Iris pigment epithelial cell (primary cell): ENCODE results near the gene HINFP.
"Not testable (repeated sequence)": the region's sequence is repeated elsewhere in the genome, so short reads cannot be mapped to it uniquely, and the experiment has no call there.

ENCODE experiments used
- DNase-seq: peaks from one replicate; pipeline ENCODE4 v3.0.0-alpha.2; 2011; ENCODE audit warnings: low read depth

Gene HINFP

GRCh38 chr11:119100246-119100970, 21.0 kb upstream of the HINFP start:
- peak; percentile 34 for DNase-seq

GRCh38 chr11:119100994-119101758, 20.2 kb upstream of the HINFP start:
- DNase-seq, result no peak

DNA sequence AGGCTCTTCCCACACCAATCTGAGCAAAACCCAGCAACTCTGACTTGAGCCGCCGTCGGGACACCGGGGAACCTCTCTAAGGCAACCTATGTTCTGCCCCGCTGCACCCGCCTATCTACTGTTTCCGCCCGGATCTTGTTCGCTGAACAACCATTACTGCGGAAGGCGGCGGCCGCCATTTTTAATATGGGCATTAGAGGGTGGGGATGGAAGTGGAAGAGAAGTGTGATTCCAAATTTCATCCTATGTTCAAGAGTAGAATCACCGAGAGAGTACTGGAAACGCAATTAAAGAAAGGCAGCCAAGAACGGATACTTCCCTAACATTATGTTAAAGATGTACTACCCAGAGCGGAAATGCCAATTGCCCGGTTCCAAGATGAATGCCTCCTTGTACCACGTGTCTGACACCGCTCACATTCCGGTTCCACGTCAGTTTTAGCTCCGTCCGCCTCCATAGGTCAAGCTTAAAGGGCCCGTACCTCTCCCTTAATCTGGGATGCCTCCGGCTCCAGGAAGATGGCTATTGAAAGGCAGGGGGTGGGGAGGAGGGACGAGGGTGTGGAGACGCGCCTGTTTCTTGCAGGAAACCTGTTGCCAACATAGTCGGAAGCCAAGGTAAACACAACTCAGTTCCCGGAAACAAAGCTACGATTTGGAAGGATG, 19.5 kb upstream of the HINFP start, which contains the start of gene DPAGT1:
DPAGT1 (minus strand) TSS at position 95 of the 665 bp plus-strand sequence. CDS start 198 bp downstream, outside the sequence.
- peak; percentile 98 for DNase-seq

DNA sequence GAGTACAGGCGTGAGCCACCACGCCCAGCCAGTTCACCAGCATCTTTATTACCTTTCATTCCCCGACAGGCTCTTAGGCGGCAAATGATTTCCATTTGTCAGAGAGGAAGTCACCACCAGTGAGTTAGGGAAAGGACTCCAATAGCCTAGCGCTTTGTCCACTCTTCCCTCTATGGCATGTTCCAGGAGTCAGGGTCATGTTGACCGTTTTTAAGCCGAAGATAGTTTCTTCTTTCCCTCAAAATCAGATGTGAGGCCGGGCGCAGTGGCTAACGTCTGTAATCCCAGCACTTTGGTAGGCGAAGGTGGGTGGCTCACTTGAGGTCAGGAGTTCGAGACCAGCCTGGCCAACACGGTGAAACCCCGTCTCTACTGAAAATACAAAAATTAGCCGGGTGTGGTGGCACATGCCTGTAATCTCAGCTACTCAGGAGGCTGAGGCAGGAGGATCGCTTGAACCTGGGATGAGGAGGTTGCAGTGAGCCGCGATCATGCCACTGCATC, 18.2 kb upstream of the HINFP start:
- DNase-seq, result not testable (repeated sequence)

- DNase-seq, result no peak
Measured at GRCh38 chr11:119103793-119104192, 17.6 kb upstream of the HINFP start.

GRCh38 chr11:119106564-119107537, 14.5 kb upstream of the HINFP start, which contains the start of gene C2CD2L:
TSS of gene C2CD2L (plus strand) at chr11:119107344. CDS start at chr11:119107742, 398 bp downstream.
- peak; percentile 95 for DNase-seq

- DNase-seq, result no peak
Measured at GRCh38 chr11:119107538-119108145, 13.7 kb upstream of the HINFP start.

DNA sequence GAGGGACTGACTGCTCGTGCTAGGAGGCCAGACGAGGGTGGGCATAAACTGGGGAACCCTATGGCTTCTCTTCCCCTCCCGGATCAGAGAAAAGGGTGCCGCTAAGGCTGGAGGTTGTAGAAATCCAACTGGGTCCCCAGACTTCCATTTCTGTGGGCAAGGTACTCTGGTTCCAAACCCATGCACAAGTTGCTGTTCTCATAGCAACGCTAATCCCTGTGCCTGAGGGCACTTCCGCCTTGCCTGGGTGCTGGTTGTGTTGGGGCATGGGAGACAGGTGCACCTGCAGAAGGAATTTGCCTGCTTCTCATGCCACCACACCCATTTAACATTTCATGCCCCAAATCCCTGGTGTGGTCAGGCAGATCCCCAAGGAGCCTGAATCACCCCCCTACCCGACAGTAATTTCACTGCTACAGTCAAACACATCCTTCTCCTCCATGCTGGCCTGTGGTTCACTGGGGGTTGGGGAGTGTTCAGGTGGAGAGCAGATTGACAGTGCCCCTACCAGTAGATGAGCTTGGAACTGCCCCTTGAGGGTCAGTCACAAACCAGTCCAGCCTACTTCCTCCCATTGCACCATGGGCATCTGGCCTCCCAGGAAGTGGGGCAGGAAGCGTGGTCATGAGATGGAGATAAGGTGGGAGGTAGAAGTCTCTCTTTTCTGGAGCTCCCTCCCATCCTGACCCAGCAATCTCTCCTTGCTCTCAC, 13.1 kb upstream of the HINFP start:
- DNase-seq, result peak; percentile 35

- DNase-seq, result no peak
Measured at GRCh38 chr11:119108857-119109221, 12.5 kb upstream of the HINFP start.

DNA sequence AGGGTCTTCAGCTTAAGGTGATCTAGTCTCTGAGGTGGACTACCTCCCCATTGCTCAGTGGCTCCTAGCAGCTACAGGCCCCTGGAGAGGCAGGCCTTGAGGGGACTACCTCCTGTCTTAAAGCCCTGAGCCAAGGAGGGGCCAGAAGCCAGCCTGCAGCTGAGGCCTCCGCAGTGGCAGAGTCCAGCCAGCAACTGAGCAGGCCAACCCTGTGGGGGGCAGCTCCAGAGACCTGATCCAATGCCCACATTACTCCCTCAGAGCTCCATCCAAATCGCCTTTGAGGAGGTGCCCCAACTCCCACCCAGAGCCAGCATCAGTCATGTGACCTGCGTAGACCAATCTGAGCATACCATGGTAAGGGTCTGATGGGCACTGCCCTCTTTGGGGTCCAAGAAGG, 11.5 kb upstream of the HINFP start:
- no peak for DNase-seq

DNA sequence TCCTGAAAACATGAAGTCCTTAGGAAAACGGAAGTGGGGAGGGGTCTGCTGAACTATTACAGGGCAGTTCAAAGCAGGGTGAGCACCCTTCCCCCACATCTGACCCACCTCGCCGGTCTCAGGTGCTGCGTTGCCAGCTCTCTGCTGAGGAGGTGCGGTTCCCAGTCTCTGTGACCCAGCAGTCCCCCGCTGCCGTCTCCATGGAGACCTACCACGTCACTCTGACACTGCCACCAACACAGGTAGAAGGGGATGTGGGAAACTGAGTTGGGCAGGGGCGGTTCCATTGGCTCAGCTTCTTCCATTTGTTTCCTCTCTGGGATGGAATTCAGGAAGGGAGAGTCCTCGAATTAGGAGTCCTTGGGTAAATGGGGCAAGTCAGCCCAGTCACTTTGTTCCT, 10.9 kb upstream of the HINFP start:
- no peak for DNase-seq

GRCh38 chr11:119111361-119111925, 9.9 kb upstream of the HINFP start:
- no peak for DNase-seq

GRCh38 chr11:119112314-119113020, 8.9 kb upstream of the HINFP start:
- no peak for DNase-seq

- DNase-seq, result no peak
Measured at GRCh38 chr11:119113716-119114115, 7.7 kb upstream of the HINFP start.

GRCh38 chr11:119114351-119114750, 7.0 kb upstream of the HINFP start:
- DNase-seq, result no peak

GRCh38 chr11:119115484-119116234, 5.7 kb upstream of the HINFP start:
- no peak for DNase-seq

- no peak for DNase-seq
Measured at GRCh38 chr11:119116235-119116594, 5.2 kb upstream of the HINFP start.

DNA sequence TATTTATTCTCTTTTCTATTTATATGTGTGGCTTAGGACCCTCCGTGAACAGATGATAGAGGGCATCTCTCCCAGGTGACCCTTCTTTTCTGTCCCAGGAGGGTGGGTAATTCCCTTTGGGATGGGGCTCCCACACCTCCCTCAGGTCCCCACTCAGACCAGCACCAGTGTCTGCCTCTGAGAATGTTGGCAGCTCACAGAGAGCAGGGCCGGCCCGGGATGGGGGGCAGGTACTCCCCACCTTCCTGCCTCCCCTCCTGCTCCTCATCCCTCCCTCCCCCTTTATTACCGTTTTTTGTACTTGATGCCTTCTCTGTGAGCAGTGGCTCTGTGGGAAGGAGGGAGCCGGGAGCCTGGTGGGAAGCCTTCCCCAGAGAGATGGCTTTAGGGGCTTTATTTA, 4.8 kb upstream of the HINFP start:
- no peak for DNase-seq
